Measurements from ENCODE around the gene SIX2. TPM values are rescaled to one million over a fixed set of nuclear protein-coding genes. Genes with fewer than 3 reads are reported as not detected.

The SIX2 gene
- total and polyA plus RNA-seq, 2 of the 13 experiments (the other 11 are each of a cell fraction or from before 2014, with no cell fraction given): not detected

- H3K27me3 ChIP-seq (ENCODE audit: control insufficient read depth in 1 of 2, insufficient read depth in 2 of 2, low read length in 2 of 2): no peaks in the 10 kb centered on the region
- DNase-seq (ENCODE audit: low spot score) (no peak), ATAC-seq (no peak), FAIRE-seq (no peak)
- intact Hi-C loops (cut with micrococcal nuclease; ENCODE audit: unreplicated experiment): no loop called here
- no peak overlapping the region for H2AFZ ChIP-seq (ENCODE audit: low read length)
- H3K27ac ChIP-seq (ENCODE audit: extremely low read length, insufficient read depth, low read length): no peak overlapping the region
- no peaks in the 10 kb centered on the region for H3K4me1 ChIP-seq (ENCODE audit: insufficient read depth, low read length)
- no peak overlapping the region for H3K9ac ChIP-seq (ENCODE audit: insufficient read depth, low read depth, low read length)
- ChIA-PET CTCF (ENCODE audit: low intra/inter-chr PET ratio, low total read pairs) (no interaction called here), POLR2A (no interaction called here)
- H3K9me3 ChIP-seq (ENCODE audit: low read length): 0 out of 2 replicates have a peak, but pooled peaks cover 4% of the 10 kb centered on the region
- no peak overlapping the region for H3K4me2 ChIP-seq (ENCODE audit: low read depth, low read length)
- H3K4me3 ChIP-seq (replicated peaks in 1 of 3; ENCODE audit: insufficient read depth in 1 of 3, low read depth in 2 of 3, low read length in 3 of 3): no peak overlapping the region
- TF ChIP-seq MED8 (CRISPR knock-in tag; IDR thresholded peaks at IDR 0.05; ENCODE audit: insufficient replicate concordance): no peak
- no peak for TF ChIP-seq NCOA5 (CRISPR knock-in tag; IDR thresholded peaks at IDR 0.05)
- no peak for TF ChIP-seq ZNF816 (CRISPR knock-in tag; IDR thresholded peaks at IDR 0.05; ENCODE audit: borderline replicate concordance)
- no peak for TF ChIP-seq ZKSCAN1 (IDR thresholded peaks at IDR 0.05; ENCODE audit: low read length)
- no peak for TF ChIP-seq CREM (IDR thresholded peaks at IDR 0.05)
- TF ChIP-seq CREM (CRISPR knock-in tag; IDR thresholded peaks at IDR 0.05): no peak
- no peak for TF ChIP-seq DNMT1 (CRISPR knock-in tag; IDR thresholded peaks at IDR 0.05)
- TF ChIP-seq LBX2 (CRISPR knock-in tag; IDR thresholded peaks at IDR 0.05; ENCODE audit: borderline replicate concordance): no peak
- no peak for TF ChIP-seq SALL1 (CRISPR knock-in tag; IDR thresholded peaks at IDR 0.05)
- TF ChIP-seq PTBP1 (IDR thresholded peaks at IDR 0.05; ENCODE audit: low read depth, low read length, poor library complexity, severe bottlenecking): no peak
- TF ChIP-seq ZNF556 (CRISPR knock-in tag; IDR thresholded peaks at IDR 0.05; ENCODE audit: borderline replicate concordance): no peak
- no peak for TF ChIP-seq ZNF574 (CRISPR knock-in tag; IDR thresholded peaks at IDR 0.05)
- no peak for TF ChIP-seq PAX8 (CRISPR knock-in tag; IDR thresholded peaks at IDR 0.05; ENCODE audit: borderline replicate concordance)
- no peak for TF ChIP-seq IKZF5 (CRISPR knock-in tag; IDR thresholded peaks at IDR 0.05)
- TF ChIP-seq ZNF446 (CRISPR knock-in tag; IDR thresholded peaks at IDR 0.05): no peak
- TF ChIP-seq ZNF275 (CRISPR knock-in tag; IDR thresholded peaks at IDR 0.05; ENCODE audit: borderline replicate concordance): no peak
- no TSS peak for BruUV-seq (replicated peaks)
- H3K36me3 ChIP-seq (replicated peaks in 1 of 2; ENCODE audit: control insufficient read depth in 1 of 2, insufficient read depth in 2 of 2, low read length in 2 of 2): no peaks in the 10 kb centered on the region
- 33% methylated on average over 2 of the region's 2 CpGs for WGBS (ENCODE audit: low lambda C conversion rate)
- H4K20me1 ChIP-seq (ENCODE audit: insufficient read depth, low read length): no peaks in the 10 kb centered on the region
- no peaks in the 10 kb centered on the region for H3K79me2 ChIP-seq (ENCODE audit: insufficient read depth, low read length)
- in situ Hi-C loops (cut with HindIII; ENCODE audit: extremely low pct_ligation_motif_present, low pct_unique_long_range_greater_than_20kb): no loop called here
Observed at GRCh38 chr2:44989176-44989575, 20.1 kb downstream of the SIX2 start.

All from HepG2 (cell line).